Measurements from ENCODE around the gene WWOX. TPM values are rescaled to one million over a fixed set of nuclear protein-coding genes. Genes with fewer than 3 reads are reported as not detected.
A peak's percentile ranks its signal among the peaks of the same experiment; 100 is the strongest.

Gene WWOX
- total and polyA plus RNA-seq, 4 donors = 5.4 to 61.5 (median 18.4) TPM

- 60 to 70% methylated on average over 7 of the region's 7 CpGs for WGBS, 2 donors
- Histone ChIP-seq H3K4me1 (ENCODE audit: control insufficient read depth in 5 of 5, insufficient read depth in 5 of 5, low read length in 5 of 5) (peaks cover 0 to 10% (median 3%) of the 10 kb centered on the region in 5 donors), H3K36me3 (ENCODE audit: control insufficient read depth in 4 of 4, insufficient read depth in 4 of 4, low read length in 4 of 4) (peaks cover 0 to 2% (median 0%) of the 10 kb centered on the region in 4 donors), H3K4me3 (no peak overlapping the region), H3K9me3 (ENCODE audit: control insufficient read depth in 4 of 4, insufficient read depth in 3 of 4, low read length in 3 of 4) (peaks cover 0 to 3% (median 1%) of the 10 kb centered on the region in 4 donors), H3K27me3 (ENCODE audit: control insufficient read depth in 3 of 3, insufficient read depth in 3 of 3, low read length in 2 of 3) (no peaks in the 10 kb centered on the region), H3K9ac (ENCODE audit: insufficient read depth in 1 of 2, low read length in 2 of 2) (no peak overlapping the region), H3K27ac (ENCODE audit: low read depth in 1 of 2, low read length in 1 of 2) (no peak overlapping the region)
- no peak for TF ChIP-seq CTCF (IDR thresholded peaks at IDR 0.05; ENCODE audit: control extremely low read depth, extremely low read depth)
- peak in 1 of 3 donors; percentile 24 for DNase-seq
- no peak for ATAC-seq (ENCODE audit: insufficient read depth, low FRiP score)
These were observed 35.6 kb downstream of the WWOX start for GRCh38 chr16:78134944-78135619.

- Histone ChIP-seq H3K4me1 (ENCODE audit: control insufficient read depth in 5 of 5, insufficient read depth in 5 of 5, low read length in 5 of 5) (peaks cover 0 to 6% (median 2%) of the 10 kb centered on the region in 5 donors), H3K9ac (ENCODE audit: insufficient read depth in 1 of 2, low read length in 2 of 2) (no peak overlapping the region), H3K9me3 (ENCODE audit: control insufficient read depth in 4 of 4, insufficient read depth in 3 of 4, low read length in 3 of 4) (peaks cover 0 to 3% (median 0%) of the 10 kb centered on the region in 4 donors), H3K27ac (ENCODE audit: low read depth in 1 of 2, low read length in 1 of 2) (no peak overlapping the region), H3K27me3 (ENCODE audit: control insufficient read depth in 3 of 3, insufficient read depth in 3 of 3, low read length in 2 of 3) (no peaks in the 10 kb centered on the region), H3K36me3 (ENCODE audit: control insufficient read depth in 4 of 4, insufficient read depth in 4 of 4, low read length in 4 of 4) (peaks cover 0 to 2% (median 0%) of the 10 kb centered on the region in 4 donors), H3K4me3 (no peak overlapping the region)
- ATAC-seq (ENCODE audit: insufficient read depth, low FRiP score) = no peak
- no peak for TF ChIP-seq CTCF (IDR thresholded peaks at IDR 0.05; ENCODE audit: control extremely low read depth, extremely low read depth)
- 96 to 97% methylated on average over 11 of the region's 11 CpGs for WGBS, 2 donors
- DNase-seq = no peak
These were observed 37.7 kb downstream of the WWOX start for GRCh38 chr16:78137179-78137578.

GRCh38 chr16:78137782-78138616 lies 38.5 kb downstream of the WWOX start:
- Histone ChIP-seq H3K4me1 (ENCODE audit: control insufficient read depth in 5 of 5, insufficient read depth in 5 of 5, low read length in 5 of 5) (peaks cover 0 to 12% (median 3%) of the 10 kb centered on the region in 5 donors), H3K36me3 (ENCODE audit: control insufficient read depth in 4 of 4, insufficient read depth in 4 of 4, low read length in 4 of 4) (no peaks in the 10 kb centered on the region), H3K9me3 (ENCODE audit: control insufficient read depth in 4 of 4, insufficient read depth in 3 of 4, low read length in 3 of 4) (peaks cover 0 to 3% (median 0%) of the 10 kb centered on the region in 4 donors), H3K9ac (ENCODE audit: insufficient read depth in 1 of 2, low read length in 2 of 2) (no peak overlapping the region), H3K27ac (ENCODE audit: low read depth in 1 of 2, low read length in 1 of 2) (no peak overlapping the region), H3K4me3 (no peak overlapping the region), H3K27me3 (ENCODE audit: control insufficient read depth in 3 of 3, insufficient read depth in 3 of 3, low read length in 2 of 3) (no peaks in the 10 kb centered on the region)
- TF ChIP-seq CTCF (IDR thresholded peaks at IDR 0.05; ENCODE audit: control extremely low read depth, extremely low read depth) = no peak
- no peak for DNase-seq
- ATAC-seq (ENCODE audit: insufficient read depth, low FRiP score) = no peak
- WGBS, 2 donors = 85 to 89% methylated on average over 8 of the region's 8 CpGs
